Adipose tissue (tissue), 3 donors: Measurements from ENCODE around the gene UBL7. TPM values are rescaled to one million over a fixed set of nuclear protein-coding genes. Genes with fewer than 3 reads are reported as not detected.

Experiments
- H3K27ac ChIP-seq: one replicate; pipeline ENCODE4 v1.5.1; 2013; ENCODE audit warnings: low read depth, low read length
- WGBS, 3 donors: extraction: QIAGEN DNeasy Blood & Tissue Kit; methylation state at CpG; one replicate each; pipeline ENCODE4 v1.1.7; 2013; 5-methylcytosine and 5-hydroxymethylcytosine counted together
- polyA plus RNA-seq, 3 donors: library from polyadenylated mRNA; stranded (reverse); fragments of 200-250 nt; gene quantifications; one replicate each; pipeline ENCODE4 v1.2.3, GENCODE V29; 2013
- donor health status: healthy with polysubstance abuse.
- donor health status: Bipolar disorder and iron deficiency.
- donor health status: healthy.

Gene UBL7
- polyA plus RNA-seq, 3 donors, result 26.7 to 33.9 (median 31.9) TPM

- 49 to 75% (median 70%) methylated on average over 11 of the region's 11 CpGs for WGBS, 3 donors
- H3K27ac ChIP-seq, result no peak overlapping the region
Measured at GRCh38 chr15:74400915-74401757, 59.8 kb downstream of the UBL7 start.

- H3K27ac ChIP-seq, result no peak overlapping the region
- 77 to 84% (median 78%) methylated on average over 10 of the region's 10 CpGs for WGBS, 3 donors
Measured at GRCh38 chr15:74400313-74400860, 60.6 kb downstream of the UBL7 start.

GRCh38 chr15:74399511-74400312 is 61.2 kb downstream of the UBL7 start:
- H3K27ac ChIP-seq, result no peak overlapping the region
- 34 to 40% (median 37%) methylated on average over 5 of the region's 5 CpGs for WGBS, 3 donors

- 81 to 93% (median 82%) methylated on average over 3 of the region's 3 CpGs for WGBS, 3 donors
- no peak overlapping the region for H3K27ac ChIP-seq
Measured at GRCh38 chr15:74399100-74399499, 61.9 kb downstream of the UBL7 start.

- 93 to 95% (median 94%) methylated on average over 5 of the region's 5 CpGs for WGBS, 3 donors
- H3K27ac ChIP-seq, result no peak overlapping the region
Measured at GRCh38 chr15:74398183-74398582, 62.8 kb downstream of the UBL7 start.

- WGBS, 3 donors, result 87 to 94% (median 91%) methylated on average over 6 of the region's 6 CpGs
- H3K27ac ChIP-seq, result no peak overlapping the region
Measured at GRCh38 chr15:74397239-74398068, 63.5 kb downstream of the UBL7 start.

- 60 to 72% (median 63%) methylated on average over 9 of the region's 9 CpGs for WGBS, 3 donors
- no peak overlapping the region for H3K27ac ChIP-seq
Measured at GRCh38 chr15:74396445-74397238, 64.3 kb downstream of the UBL7 start.

GRCh38 chr15:74396146-74396438 is 64.9 kb downstream of the UBL7 start:
- 77 to 89% (median 82%) methylated on average over 10 of the region's 10 CpGs for WGBS, 3 donors
- H3K27ac ChIP-seq, result no peak overlapping the region

Other genes with a start within 250 kb of the UBL7 start
- under 1 TPM in 1 of 3 donors, not detected in 2; 0.03 TPM for gene CCDC33, start 224.8 kb downstream of the UBL7 start, polyA plus RNA-seq
- 1 to 10 TPM in 1 of 3 donors, under 1 TPM in 2; 0.55 to 3.5 (median 0.86) TPM for gene CYP11A1, start 93.5 kb downstream of the UBL7 start, polyA plus RNA-seq
- 1 to 10 TPM in 2 of 3 donors, under 1 TPM in 1; 0.75 to 3.0 (median 2.4) TPM for gene SEMA7A, start 27.2 kb downstream of the UBL7 start, polyA plus RNA-seq
- 1 to 10 TPM; 2.1 to 3.0 (median 2.6) TPM for gene ARID3B, start 80.1 kb upstream of the UBL7 start, polyA plus RNA-seq
- gene CLK3, start 154.7 kb upstream of the UBL7 start, polyA plus RNA-seq, result 10 to 100 TPM; 30.2 to 50.6 (median 50.1) TPM
- 10 to 100 TPM in 2 of 3 donors, 1 to 10 TPM in 1; 8.4 to 16.2 (median 13.4) TPM for gene EDC3, start 234.9 kb upstream of the UBL7 start, polyA plus RNA-seq